GM11168 (cell line): Measurements from ENCODE around the gene SERTAD2.

Experiments
- in situ Hi-C: fragments of 300-500 bp; cut with MboI; formaldehyde crosslinking; loops from one replicate; pipeline ENCODE4 v1.12.0; 2022; ENCODE audit warnings: low sequenced_read_pairs; ENCODE audit not compliant: unreplicated experiment

Gene SERTAD2

DNA sequence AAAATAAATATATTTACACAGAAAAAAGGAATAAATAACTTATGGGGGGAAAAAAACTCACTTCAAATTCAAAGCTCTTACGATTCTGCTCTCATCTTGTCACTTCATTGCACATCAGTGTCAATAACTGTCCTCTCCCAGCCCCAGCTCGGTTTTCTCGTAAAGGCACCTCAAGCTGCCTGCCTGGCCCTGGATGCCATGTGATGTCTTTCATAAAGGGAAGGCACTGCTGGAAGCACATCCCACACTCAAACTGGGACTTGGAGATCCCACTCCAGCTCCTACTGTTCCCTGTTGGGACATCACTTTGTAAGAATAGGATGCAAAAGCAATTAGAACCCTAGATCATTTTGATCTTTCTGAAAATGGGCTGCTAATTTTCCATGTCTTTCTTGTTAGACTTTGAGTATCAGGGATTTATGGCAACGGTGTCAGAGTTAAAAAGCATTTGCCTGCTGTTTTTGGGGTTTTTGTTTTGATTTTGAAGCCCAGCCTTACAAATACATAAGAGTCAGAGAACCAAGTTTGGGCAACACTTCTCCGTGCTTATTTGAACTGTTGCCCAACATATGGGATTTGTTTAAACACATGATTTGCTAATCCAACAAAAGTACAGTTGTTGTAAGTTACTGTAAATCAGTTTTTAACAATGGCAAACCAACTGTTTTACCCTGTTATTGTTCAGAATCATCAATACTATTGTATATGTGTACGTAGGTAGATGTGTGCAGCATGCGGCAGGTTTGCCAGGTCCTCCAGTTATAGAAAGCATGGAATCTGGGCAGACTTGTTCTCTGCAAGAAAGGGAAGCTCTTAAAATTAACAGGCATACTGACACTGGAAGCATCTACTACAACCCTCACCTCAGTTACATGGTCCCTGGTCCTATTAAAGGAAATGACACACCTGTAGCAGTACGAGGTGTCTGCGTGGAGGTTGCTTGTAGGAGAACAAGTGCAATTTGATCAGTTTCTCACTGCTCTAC is 20.6 kb downstream of the SERTAD2 start:
- in situ Hi-C loops = loop anchor here (25.0 kb wide), 1 partner anchor 404 kb away; no protein-coding TSS in a partner anchor

GRCh38 chr2:64631771-64632170 is 21.9 kb downstream of the SERTAD2 start:
- in situ Hi-C loops = loop anchor here (25.0 kb wide), 1 partner anchor 406 kb away; no protein-coding TSS in a partner anchor

DNA sequence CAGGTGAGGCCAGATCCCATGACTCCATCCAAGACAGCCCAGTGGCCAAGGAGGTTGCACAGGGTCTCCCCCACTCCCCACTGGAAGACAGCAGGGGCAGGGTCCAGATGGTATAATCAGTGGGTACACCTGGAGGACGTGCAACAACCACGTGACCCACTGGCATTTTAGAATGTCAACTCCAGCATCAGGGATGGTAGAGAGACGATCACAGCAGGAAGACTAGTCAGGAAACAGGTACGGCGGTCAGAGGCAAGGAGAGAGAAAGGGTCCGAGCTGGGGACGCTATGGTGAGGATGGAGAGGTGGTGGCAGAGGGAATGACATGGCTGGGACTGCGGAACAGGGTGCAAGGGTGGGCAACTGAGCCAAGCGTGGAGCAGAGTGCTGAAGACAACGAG is 23.0 kb downstream of the SERTAD2 start:
- in situ Hi-C loops = loop anchor here (25.0 kb wide), 1 partner anchor 407 kb away; no protein-coding TSS in a partner anchor

DNA sequence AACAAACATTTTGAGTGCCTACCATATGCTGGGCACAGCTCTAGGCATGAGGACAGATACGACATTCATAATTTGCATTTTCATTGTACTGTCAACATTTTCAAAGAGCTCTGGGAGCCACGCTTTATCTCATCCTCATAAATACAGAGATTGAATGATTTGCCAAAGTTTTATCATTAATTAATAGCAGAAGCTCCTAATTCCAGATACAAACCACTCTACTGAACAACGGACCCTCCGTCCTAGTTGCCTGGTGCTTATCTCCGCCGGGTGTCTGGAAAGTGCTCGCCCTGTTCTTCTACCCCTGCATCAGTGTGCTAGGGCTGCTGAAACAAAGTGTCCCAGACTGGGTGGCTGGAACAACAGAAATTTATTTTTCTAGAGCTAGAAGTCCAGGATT is 23.8 kb downstream of the SERTAD2 start:
- in situ Hi-C loops = loop anchor here (25.0 kb wide), 1 partner anchor 407 kb away; no protein-coding TSS in a partner anchor

DNA sequence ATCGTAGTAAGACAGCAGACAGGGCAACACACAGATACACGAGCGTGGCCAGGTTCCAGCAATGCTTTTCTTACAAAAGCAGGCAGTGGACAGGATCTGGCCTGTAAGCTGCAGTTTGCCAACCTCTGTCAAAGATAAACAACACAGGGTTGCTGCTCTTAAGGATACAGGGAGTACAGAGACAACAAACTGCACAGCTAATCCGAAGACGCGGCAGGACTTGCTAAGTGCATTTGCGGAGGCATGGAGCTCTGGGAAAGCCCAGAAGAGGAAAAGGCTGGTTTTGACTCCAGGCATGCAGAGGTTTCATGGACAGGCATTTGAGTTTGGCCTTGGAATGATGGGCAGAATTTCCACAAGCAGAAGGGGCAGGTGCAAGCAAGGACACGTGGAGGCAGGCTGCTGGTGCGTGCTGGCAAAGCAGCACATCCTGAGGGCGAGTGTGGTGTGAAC is 24.4 kb downstream of the SERTAD2 start:
- in situ Hi-C loops = loop anchor here (25.0 kb wide), 1 partner anchor 408 kb away; no protein-coding TSS in a partner anchor

GRCh38 chr2:64627860-64628841 is 25.6 kb downstream of the SERTAD2 start:
- in situ Hi-C loops = loop anchor here (25.0 kb wide), 1 partner anchor 409 kb away; no protein-coding TSS in a partner anchor

GRCh38 chr2:64626963-64627760 is 26.6 kb downstream of the SERTAD2 start:
- in situ Hi-C loops = loop anchor here (25.0 kb wide), 1 partner anchor 410 kb away; no protein-coding TSS in a partner anchor

DNA sequence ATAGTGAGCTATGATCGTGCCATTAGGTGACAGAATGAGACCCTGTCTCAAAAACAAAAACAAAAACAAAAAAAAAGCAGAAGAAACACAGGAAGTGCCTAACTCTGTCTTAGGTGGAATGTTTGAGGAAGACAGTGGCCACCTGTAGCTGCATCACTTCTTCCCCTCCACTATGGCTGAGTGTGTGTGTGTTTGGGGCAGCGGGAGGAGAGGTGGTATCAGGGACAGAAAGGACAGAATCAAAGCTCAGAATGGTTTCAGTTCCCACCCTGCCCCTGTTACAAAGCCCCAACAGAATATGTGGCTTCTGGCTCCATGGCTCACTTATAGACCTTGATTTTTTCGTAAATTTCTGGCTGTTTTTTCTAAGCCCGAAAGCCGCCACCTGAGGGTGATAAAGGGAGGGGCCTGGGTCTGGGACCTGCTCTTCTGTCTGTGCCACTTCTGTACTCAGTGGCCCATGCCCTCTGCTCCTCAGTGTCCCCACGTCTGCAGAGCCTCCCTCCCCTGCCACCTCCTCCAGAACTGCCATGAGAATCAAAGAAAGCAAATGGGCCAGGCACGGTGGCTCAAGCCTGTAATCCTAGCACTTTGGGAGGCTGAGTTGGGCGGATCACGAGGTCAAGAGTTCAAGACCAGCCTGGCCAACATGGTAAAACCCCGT is 27.4 kb downstream of the SERTAD2 start:
- in situ Hi-C loops = loop anchor here (25.0 kb wide), 1 partner anchor 411 kb away; no protein-coding TSS in a partner anchor

GRCh38 chr2:64625299-64626145 is 28.2 kb downstream of the SERTAD2 start:
- in situ Hi-C loops = loop anchor here (25.0 kb wide), 1 partner anchor 412 kb away; no protein-coding TSS in a partner anchor

DNA sequence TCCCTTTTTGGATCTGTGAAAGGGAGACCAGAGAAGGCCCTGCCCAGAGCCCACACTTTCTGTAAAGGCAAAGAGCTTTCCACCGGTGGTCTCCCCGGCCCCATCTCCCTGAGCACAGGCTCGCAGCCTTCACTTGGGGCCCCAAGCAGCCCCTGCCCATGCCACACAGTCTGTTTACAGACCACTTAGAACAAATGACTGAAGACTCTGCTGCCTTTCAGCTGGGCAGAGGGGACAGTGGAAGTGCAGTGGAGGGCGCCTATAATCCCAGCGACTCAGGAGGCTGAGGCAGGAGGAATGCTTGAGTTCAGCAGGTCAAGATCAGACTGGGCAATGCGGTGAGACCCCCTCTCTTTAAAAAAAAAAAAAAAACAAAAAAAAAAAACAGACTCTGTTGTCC is 28.9 kb downstream of the SERTAD2 start:
- in situ Hi-C loops = loop anchor here (25.0 kb wide), 1 partner anchor 412 kb away; no protein-coding TSS in a partner anchor

GRCh38 chr2:64624108-64624610 is 29.6 kb downstream of the SERTAD2 start:
- in situ Hi-C loops = no loop called here

- in situ Hi-C loops = no loop called here
Observed at GRCh38 chr2:64623242-64623850, 30.4 kb downstream of the SERTAD2 start.

GRCh38 chr2:64622443-64623241 is 31.1 kb downstream of the SERTAD2 start:
- in situ Hi-C loops = no loop called here

- in situ Hi-C loops = no loop called here
Observed at GRCh38 chr2:64620661-64621060, 33.1 kb downstream of the SERTAD2 start.

DNA sequence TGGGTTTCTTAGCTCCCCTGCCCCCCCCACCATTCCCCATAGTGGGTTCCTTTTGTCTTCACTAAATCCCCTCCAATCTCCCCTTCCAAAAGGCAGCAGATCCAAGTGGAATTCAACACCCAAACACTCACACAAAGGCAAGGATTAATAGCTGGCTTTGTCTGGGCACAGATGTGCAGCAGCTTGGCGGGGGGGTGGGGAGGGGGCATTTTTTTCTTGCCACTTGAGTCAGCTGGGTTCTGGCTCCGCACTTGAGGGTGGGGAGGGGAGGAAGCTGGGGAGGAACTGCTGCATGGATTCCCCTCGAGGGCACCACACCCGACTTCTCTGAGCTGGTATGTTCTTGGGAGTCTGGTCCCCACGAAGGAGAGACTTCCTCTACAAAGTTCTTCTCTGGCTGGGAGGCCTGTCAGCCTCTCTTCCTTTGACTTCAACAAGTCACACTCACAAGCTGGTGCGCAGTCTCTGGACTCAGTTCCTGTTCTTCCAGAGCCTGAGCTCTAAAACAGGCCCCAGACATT is 36.0 kb downstream of the SERTAD2 start:
- in situ Hi-C loops = no loop called here
